Activated B cell treated with CpG ODN at 0.5 μM for 24 hours (primary cell): ENCODE measurements around the gene SNAPC5. TPM values are rescaled to one million over a fixed set of nuclear protein-coding genes. Genes with fewer than 3 reads are reported as not detected.

ENCODE experiments used
- ATAC-seq: fragments of 200-7000 bp; cut with Tn5 transposase; one replicate; pipeline ENCODE4 v1.10.0; 2021; ENCODE audit warnings: low read depth, mild to moderate bottlenecking, moderate library complexity
- CTCF ChIA-PET: fragments of 350-600 bp; sonication (Branson Sonifier 250); formaldehyde crosslinking; loops from one replicate; lab custom pipeline; 2021; ENCODE audit warnings: antibody characterized with exemption; lab: Charles Lee
- POLR2A ChIA-PET: fragments of 350-600 bp; sonication (Branson Sonifier 250); formaldehyde crosslinking; loops from one replicate; lab custom pipeline; 2021; ENCODE audit warnings: antibody characterized with exemption; lab: Charles Lee
- DNase-seq: peaks from one replicate; pipeline ENCODE4 v3.0.0; 2022
- H3K27ac Mint-ChIP-seq: one replicate; pipeline ENCODE4 v1.8.0; 2020; ENCODE audit warnings: mixed read lengths
- H3K27me3 Mint-ChIP-seq: one replicate; pipeline ENCODE4 v1.8.0; 2021; ENCODE audit warnings: mixed read lengths
- H3K36me3 Mint-ChIP-seq: one replicate; pipeline ENCODE4 v1.8.0; 2021; ENCODE audit warnings: low read depth, mixed read lengths
- H3K4me1 Mint-ChIP-seq: one replicate; pipeline ENCODE4 v1.8.0; 2021; ENCODE audit warnings: mixed read lengths
- H3K4me3 Mint-ChIP-seq: one replicate; pipeline ENCODE4 v1.8.0; 2020; ENCODE audit warnings: mild to moderate bottlenecking, mixed read lengths
- H3K9me3 Mint-ChIP-seq: one replicate; pipeline ENCODE4 v1.8.0; 2020; ENCODE audit warnings: mixed read lengths
- intact Hi-C: fragments of 100-400 bp; cut with micrococcal nuclease; formaldehyde crosslinking; loops from one replicate; pipeline ENCODE4 v1.15.1; 2024
- total RNA-seq: library from RNA; stranded (reverse); gene quantifications from 2 replicates; pipeline ENCODE4 v1.2.3, GENCODE V29; 2022
- TF ChIP-seq, protein P1 (sequence below): fragments of 200-600 bp; IDR thresholded peaks from one replicate; pipeline ENCODE4 v1.8.0; 2022; ENCODE audit warnings: antibody characterized with exemption, mild to moderate bottlenecking

SNAPC5 gene
- total RNA-seq, 1 donor from 2014 or later: 28.5 TPM

DNA sequence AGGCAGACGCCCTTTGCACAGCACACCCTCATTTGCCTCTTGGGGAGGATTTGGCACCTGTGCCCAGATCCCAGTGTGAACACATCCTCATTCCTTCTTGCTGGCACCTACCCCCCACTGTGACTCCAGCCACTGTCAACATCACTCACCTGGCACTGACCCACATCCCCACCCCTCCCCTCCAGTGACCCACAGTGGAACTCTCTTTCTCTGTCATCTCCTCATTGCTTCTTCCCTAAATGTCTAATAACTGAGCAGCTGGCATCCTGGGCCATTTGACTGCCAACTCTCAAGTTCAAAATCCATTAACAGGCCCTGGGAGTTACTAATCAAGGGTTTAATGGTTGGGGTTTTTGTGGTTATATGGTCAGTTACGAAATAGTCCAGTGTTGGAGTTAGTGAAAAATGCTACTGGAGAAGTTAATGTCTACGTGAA lies 14.4 kb downstream of the SNAPC5 start:
- ATAC-seq: no peak
- H3K27me3 Mint-ChIP-seq: no peaks in the 10 kb centered on the region
- no peaks in the 10 kb centered on the region for H3K9me3 Mint-ChIP-seq
- no peaks in the 10 kb centered on the region for H3K4me1 Mint-ChIP-seq
- H3K36me3 Mint-ChIP-seq: peaks cover 65% of the 10 kb centered on the region
- POLR2A ChIA-PET: no interaction called here
- no peak overlapping the region for H3K27ac Mint-ChIP-seq
- TF ChIP-seq, protein P1, sequence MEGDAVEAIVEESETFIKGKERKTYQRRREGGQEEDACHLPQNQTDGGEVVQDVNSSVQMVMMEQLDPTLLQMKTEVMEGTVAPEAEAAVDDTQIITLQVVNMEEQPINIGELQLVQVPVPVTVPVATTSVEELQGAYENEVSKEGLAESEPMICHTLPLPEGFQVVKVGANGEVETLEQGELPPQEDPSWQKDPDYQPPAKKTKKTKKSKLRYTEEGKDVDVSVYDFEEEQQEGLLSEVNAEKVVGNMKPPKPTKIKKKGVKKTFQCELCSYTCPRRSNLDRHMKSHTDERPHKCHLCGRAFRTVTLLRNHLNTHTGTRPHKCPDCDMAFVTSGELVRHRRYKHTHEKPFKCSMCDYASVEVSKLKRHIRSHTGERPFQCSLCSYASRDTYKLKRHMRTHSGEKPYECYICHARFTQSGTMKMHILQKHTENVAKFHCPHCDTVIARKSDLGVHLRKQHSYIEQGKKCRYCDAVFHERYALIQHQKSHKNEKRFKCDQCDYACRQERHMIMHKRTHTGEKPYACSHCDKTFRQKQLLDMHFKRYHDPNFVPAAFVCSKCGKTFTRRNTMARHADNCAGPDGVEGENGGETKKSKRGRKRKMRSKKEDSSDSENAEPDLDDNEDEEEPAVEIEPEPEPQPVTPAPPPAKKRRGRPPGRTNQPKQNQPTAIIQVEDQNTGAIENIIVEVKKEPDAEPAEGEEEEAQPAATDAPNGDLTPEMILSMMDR: no peak
- intact Hi-C loops: no loop called here
- no peak overlapping the region for H3K4me3 Mint-ChIP-seq
- no peak for DNase-seq
- CTCF ChIA-PET: no interaction called here

DNA sequence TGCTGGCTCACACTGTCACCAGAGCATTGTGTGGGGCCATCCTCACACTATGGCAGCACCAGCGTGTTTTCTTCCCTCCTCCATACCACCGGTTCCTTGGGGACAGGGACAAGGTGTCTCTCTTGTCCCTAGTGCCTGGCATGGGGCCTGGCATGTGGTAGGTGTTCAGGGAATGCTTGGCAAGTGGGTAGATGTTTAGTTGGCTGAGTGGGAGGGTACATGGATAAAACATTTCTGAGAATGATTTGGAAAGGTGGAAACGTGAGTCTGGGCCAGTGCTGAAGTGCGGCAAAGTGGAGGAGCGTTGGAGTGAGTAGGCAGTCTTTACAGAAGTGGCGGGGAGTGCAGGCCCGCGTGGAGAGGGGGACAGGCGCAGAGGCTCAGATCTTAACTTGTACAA lies 15.0 kb downstream of the SNAPC5 start:
- H3K36me3 Mint-ChIP-seq: peaks cover 59% of the 10 kb centered on the region
- H3K27ac Mint-ChIP-seq: no peak overlapping the region
- no peak for ATAC-seq
- DNase-seq: no peak
- TF ChIP-seq, protein P1: no peak
- no peaks in the 10 kb centered on the region for H3K4me1 Mint-ChIP-seq
- no peaks in the 10 kb centered on the region for H3K27me3 Mint-ChIP-seq
- ChIA-PET POLR2A (no interaction called here), CTCF (no interaction called here)
- intact Hi-C loops: no loop called here
- no peak overlapping the region for H3K4me3 Mint-ChIP-seq
- no peaks in the 10 kb centered on the region for H3K9me3 Mint-ChIP-seq

DNA sequence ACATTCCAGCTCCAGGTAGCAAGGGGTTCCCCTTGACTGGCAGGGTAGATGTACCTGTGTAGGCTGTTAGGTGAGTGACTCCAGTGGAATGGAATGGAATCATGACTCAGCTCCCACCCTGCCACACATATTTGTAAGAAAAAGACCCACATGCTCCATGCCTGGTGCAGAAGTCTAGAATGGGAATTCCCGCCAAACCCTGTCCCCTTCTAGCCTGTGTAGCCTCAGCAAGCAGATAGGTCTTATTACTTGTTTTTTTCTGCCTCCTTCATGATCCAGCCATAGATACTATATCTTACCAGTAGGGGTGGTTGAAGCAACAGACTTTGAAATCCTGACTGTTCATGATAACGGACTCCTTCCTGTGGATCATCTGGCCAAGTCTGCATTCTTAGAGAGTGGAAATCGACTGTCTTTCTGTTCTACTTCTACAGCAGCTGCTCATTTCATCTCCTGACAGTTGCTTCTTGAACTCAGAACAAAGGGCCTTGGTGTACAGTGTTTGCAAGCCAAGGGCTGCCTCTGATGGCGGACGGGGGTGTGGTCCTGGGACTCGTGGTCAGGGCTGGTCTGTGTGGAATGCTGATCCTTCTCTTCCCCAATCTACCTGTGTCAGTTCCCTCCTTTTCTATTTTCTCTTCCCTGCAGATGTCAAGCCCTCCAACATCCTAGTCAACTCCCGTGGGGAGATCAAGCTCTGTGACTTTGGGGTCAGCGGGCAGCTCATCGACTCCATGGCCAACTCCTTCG lies 16.3 kb downstream of the SNAPC5 start:
- Mint-ChIP-seq H3K27me3 (no peaks in the 10 kb centered on the region), H3K9me3 (no peaks in the 10 kb centered on the region), H3K27ac (no peak overlapping the region), H3K36me3 (peaks cover 48% of the 10 kb centered on the region), H3K4me1 (no peaks in the 10 kb centered on the region), H3K4me3 (no peak overlapping the region)
- ATAC-seq: no peak
- intact Hi-C loops: no loop called here
- POLR2A ChIA-PET: interaction anchor here (0.6 kb wide), 1 partner anchor 66 kb away, joined by 4 read pairs; no protein-coding TSS in a partner anchor
- TF ChIP-seq, protein P1: no peak
- no peak for DNase-seq
- CTCF ChIA-PET: no interaction called here

DNA sequence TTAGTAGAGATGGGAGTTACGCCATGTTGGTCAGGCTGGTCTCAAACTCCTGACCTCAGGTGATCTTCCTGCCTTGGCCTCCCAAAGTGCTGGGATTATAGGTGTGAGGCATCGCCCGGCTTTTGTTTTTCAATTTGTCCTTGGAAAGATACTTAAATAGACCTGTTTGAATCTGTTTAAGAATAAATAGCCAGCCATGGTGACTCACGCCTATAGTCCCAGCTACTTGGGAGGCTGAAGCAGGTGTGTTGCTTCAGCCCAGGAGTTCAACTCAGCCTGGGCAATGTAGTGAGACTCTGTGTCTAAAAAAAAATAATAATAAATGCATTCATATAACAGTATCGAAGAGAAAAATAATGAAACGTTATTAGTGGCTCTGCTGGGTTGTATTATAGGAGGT lies 17.3 kb downstream of the SNAPC5 start:
- ChIA-PET POLR2A (no interaction called here), CTCF (no interaction called here)
- DNase-seq (no peak), ATAC-seq (no peak)
- peaks cover 48% of the 10 kb centered on the region for H3K36me3 Mint-ChIP-seq
- H3K27me3 Mint-ChIP-seq: no peaks in the 10 kb centered on the region
- TF ChIP-seq, protein P1: no peak
- no peaks in the 10 kb centered on the region for H3K4me1 Mint-ChIP-seq
- intact Hi-C loops: no loop called here
- H3K27ac Mint-ChIP-seq: no peak overlapping the region
- H3K9me3 Mint-ChIP-seq: no peaks in the 10 kb centered on the region
- H3K4me3 Mint-ChIP-seq: no peak overlapping the region

DNA sequence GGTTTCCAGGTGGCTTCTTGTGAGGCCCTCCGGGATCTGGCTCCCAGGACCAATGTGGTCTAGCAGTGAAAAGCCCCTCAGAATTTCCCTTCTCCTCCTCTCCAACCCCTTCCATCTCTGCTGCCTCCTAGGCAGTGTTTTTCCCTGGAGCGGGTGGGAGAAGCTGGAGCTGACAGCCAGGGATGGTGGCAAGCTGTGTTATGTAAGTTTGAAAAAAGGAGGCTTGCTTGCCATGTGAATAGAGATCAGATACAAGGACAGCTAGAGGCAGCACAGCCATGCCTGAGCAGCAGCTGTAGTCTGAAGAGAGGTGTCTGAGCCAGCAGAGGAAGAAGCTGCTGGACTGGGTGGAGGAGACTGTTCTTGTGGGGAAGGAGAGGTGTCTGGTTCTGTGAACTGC lies 20.6 kb downstream of the SNAPC5 start:
- no peak overlapping the region for H3K4me3 Mint-ChIP-seq
- H3K36me3 Mint-ChIP-seq: peaks cover 22% of the 10 kb centered on the region
- H3K4me1 Mint-ChIP-seq: peaks cover 8% of the 10 kb centered on the region
- H3K27ac Mint-ChIP-seq: no peak overlapping the region
- ChIA-PET CTCF (no interaction called here), POLR2A (interaction anchor here (0.6 kb wide), 1 partner anchor 155 kb away, joined by 3 read pairs; no protein-coding TSS in a partner anchor)
- H3K9me3 Mint-ChIP-seq: no peaks in the 10 kb centered on the region
- TF ChIP-seq, protein P1: no peak
- H3K27me3 Mint-ChIP-seq: no peaks in the 10 kb centered on the region
- intact Hi-C loops: no loop called here
- no peak for DNase-seq
- ATAC-seq: no peak
